Adrenal gland (tissue), 12 donors: Measurements from ENCODE around the gene EHBP1. TPM values are rescaled to one million over a fixed set of nuclear protein-coding genes. Genes with fewer than 3 reads are reported as not detected.

Source experiments
- DNase-seq, 7 donors: peaks; one replicate each; pipeline ENCODE4 v3.0.0-alpha.2; 2019 to 2020
- H3K27ac ChIP-seq, 5 donors: fragments of 200-600 bp; sonication (generic) in 4 of 5; 1 replicate in 3 of 5; 2 replicates in 2 of 5; pipeline versions ENCODE4 v1.5.1 to v1.8.0; 2016 to 2020; ENCODE audit warnings: mild to moderate bottlenecking in 1 of 5
- H3K27me3 ChIP-seq: fragments of 200-600 bp; 2 replicates; pipeline ENCODE4 v1.8.0; 2021
- H3K36me3 ChIP-seq, 2 donors: fragments of 200-600 bp; replicated peaks in 1 of 2; 1 replicate in 1 of 2; 2 replicates in 1 of 2; pipeline versions ENCODE4 v1.5.1 to v1.8.0; 2018 to 2022
- H3K4me1 ChIP-seq, 2 donors: fragments of 200-600 bp; replicated peaks in 1 of 2; 1 replicate in 1 of 2; 2 replicates in 1 of 2; pipeline versions ENCODE4 v1.5.1 to v1.8.0; 2018 to 2021
- H3K4me3 ChIP-seq, 4 donors: fragments of 200-600 bp; sonication (generic) in 3 of 4; one replicate each; pipeline ENCODE4 v1.5.1; 2016 to 2018
- H3K9me3 ChIP-seq, 3 donors: fragments of 200-600 bp; sonication (generic) in 1 of 3; replicated peaks in 1 of 3; 1 replicate in 2 of 3; 2 replicates in 1 of 3; pipeline versions ENCODE4 v1.5.1 to v1.8.0; 2016 to 2021
- CTCF ChIP-seq, 6 experiments: fragments of 450-650 bp in 4 of 6; fragments of 200-600 bp in 2 of 6; sonication (generic) in 1 of 6; IDR thresholded peaks; 1 replicate in 5 of 6; 2 replicates in 1 of 6; pipeline versions ENCODE4 v1.5.1 to v1.8.0; 2016 to 2021; ENCODE audit warnings: antibody characterized with exemption in 6 of 6, mild to moderate bottlenecking in 2 of 6, moderate library complexity in 1 of 6
- POLR2A ChIP-seq, 2 donors: fragments of 450-650 bp; IDR thresholded peaks; one replicate each; pipeline ENCODE4 v1.6.1; 2017; ENCODE audit warnings: antibody characterized with exemption in 2 of 2, mild to moderate bottlenecking in 2 of 2, moderate library complexity in 1 of 2
- WGBS, 4 donors: extraction: QIAGEN DNeasy Blood & Tissue Kit in 2 of 4; methylation state at CpG; one replicate each; pipeline versions ENCODE4 v1.1.5 to v1.1.7; 2013 to 2017; 5-methylcytosine and 5-hydroxymethylcytosine counted together
- intact Hi-C, 2 donors: fragments of 100-400 bp; cut with DNase I; formaldehyde crosslinking; loops; one replicate each; pipeline versions ENCODE4 v1.14.1 to v1.15.0; 2022 to 2023
- polyA plus RNA-seq, 3 donors: library from polyadenylated mRNA; stranded (reverse); fragments of 200-250 nt in 2 of 3; fragments of 350-450 nt in 1 of 3; fragmentation: Illumina TruSeq in 1 of 3; extraction: RNeasy Lipid Tissue Mini Kit (QIAGEN cat#74804) in 1 of 3; gene quantifications; one replicate each; pipeline ENCODE4 v1.2.3, GENCODE V29; 2013 to 2014
- total RNA-seq, 9 donors: library from RNA; depleted of rRNA in 4 of 9; stranded (reverse); fragments of >200 nt in 4 of 9; fragments of 120-200 nt in 1 of 9; fragmentation: NEBNext Ultra II Directional in 1 of 9; extraction: Animal tissue kit (Norgen Biotek cat#: 25700) in 1 of 9; gene quantifications; one replicate each; pipeline versions ENCODE4 v1.1.0 to v1.2.4, GENCODE V29; 2013 to 2023
- donor health status: healthy with polysubstance abuse.
- donor health status: Bipolar disorder and iron deficiency.
- donor health status: DM: yes; HTN: yes; CAD: no.
- donor health status: DM: no; HTN: no; CAD: no.
- donor health status: DM: no; HTN: no; CAD: no.
- donor health status: DM: yes; HTN: yes; CAD: no.

Gene EHBP1
- total and polyA plus RNA-seq, 12 donors: 13.5 to 83.6 (median 46.3) TPM

- DNase-seq: no peak
- no peak for TF ChIP-seq POLR2A (IDR thresholded peaks at IDR 0.05)
- TF ChIP-seq CTCF (IDR thresholded peaks at IDR 0.05): no peak
- 98 to 100% (median 98%) methylated on average over 3 of the region's 3 CpGs for WGBS, 4 donors
- intact Hi-C loops: no loop called here
- Histone ChIP-seq H3K9me3 (peaks cover 0 to 7% (median 0%) of the 10 kb centered on the region in 3 donors), H3K4me3 (no peak overlapping the region), H3K36me3 (peaks cover 0 to 19% of the 10 kb centered on the region in 2 donors), H3K27ac (no peak overlapping the region), H3K27me3 (no peaks in the 10 kb centered on the region), H3K4me1 (no peaks in the 10 kb centered on the region)
Measured at GRCh38 chr2:62873603-62874002, 168.1 kb downstream of the EHBP1 start.

- peaks cover 0 to 19% of the 10 kb centered on the region in 2 donors for H3K36me3 ChIP-seq
- H3K4me1 ChIP-seq: no peaks in the 10 kb centered on the region
Measured at GRCh38 chr2:62874881-62875383, 169.4 kb downstream of the EHBP1 start.

GRCh38 chr2:62881162-62881795 lies 175.8 kb downstream of the EHBP1 start:
- Histone ChIP-seq H3K4me3 (no peak overlapping the region), H3K36me3 (peaks cover 0 to 11% of the 10 kb centered on the region in 2 donors), H3K9me3 (no peaks in the 10 kb centered on the region), H3K27me3 (no peaks in the 10 kb centered on the region), H3K4me1 (peaks cover 0 to 9% of the 10 kb centered on the region in 2 donors), H3K27ac (no peak overlapping the region)
- DNase-seq: no peak
- intact Hi-C loops: no loop called here
- WGBS, 4 donors: 83 to 96% (median 94%) methylated on average over 4 of the region's 4 CpGs
- TF ChIP-seq POLR2A (IDR thresholded peaks at IDR 0.05) (no peak), CTCF (IDR thresholded peaks at IDR 0.05) (no peak)

More at GRCh38 chr2:62874881-62875383, 169.4 kb downstream of the EHBP1 start:
- intact Hi-C loops: no loop called here
- 94 to 100% (median 97%) methylated on average over 5 to 6 of the region's 6 CpGs for WGBS, 4 donors
- Histone ChIP-seq H3K27me3 (no peaks in the 10 kb centered on the region), H3K27ac (no peak overlapping the region), H3K4me3 (no peak overlapping the region), H3K9me3 (peaks cover 0 to 7% (median 0%) of the 10 kb centered on the region in 3 donors)
- no peak for DNase-seq
- TF ChIP-seq POLR2A (IDR thresholded peaks at IDR 0.05) (no peak), CTCF (IDR thresholded peaks at IDR 0.05) (no peak)

GRCh38 chr2:62883629-62884028 lies 178.1 kb downstream of the EHBP1 start:
- Histone ChIP-seq H3K27ac (no peak overlapping the region), H3K9me3 (no peaks in the 10 kb centered on the region), H3K4me1 (peaks cover 0 to 9% of the 10 kb centered on the region in 2 donors), H3K36me3 (no peaks in the 10 kb centered on the region), H3K27me3 (no peaks in the 10 kb centered on the region), H3K4me3 (no peak overlapping the region)
- 94 to 98% (median 97%) methylated on average over 7 of the region's 7 CpGs for WGBS, 4 donors
- TF ChIP-seq POLR2A (IDR thresholded peaks at IDR 0.05): no peak
- no peak for TF ChIP-seq CTCF (IDR thresholded peaks at IDR 0.05)
- DNase-seq: no peak
- intact Hi-C loops: no loop called here
